Right lobe of liver (tissue), 4 donors: Measurements from ENCODE around the gene TCF4.

Experiments
- CTCF ChIP-seq, 4 donors: fragments of 200-600 bp in 3 of 4; fragments of 450-650 bp in 1 of 4; IDR thresholded peaks; one replicate each; pipeline versions ENCODE4 v1.5.1 to v1.8.0; 2016 to 2022; ENCODE audit warnings: antibody characterized with exemption in 4 of 4, mild to moderate bottlenecking in 2 of 4
- POLR2A ChIP-seq: fragments of 450-650 bp; IDR thresholded peaks from one replicate; pipeline ENCODE4 v1.6.1; 2017; ENCODE audit warnings: antibody characterized with exemption, mild to moderate bottlenecking
- donor health status: DM: no; HTN: no; CAD: no.
- donor health status: DM: no; HTN: no; CAD: no.
- donor health status: DM: no; HTN: yes; CAD: no.

- TF ChIP-seq CTCF (IDR thresholded peaks at IDR 0.05) (no peak), POLR2A (no peak)
Observed at GRCh38 chr18:55582325-55582724, 5.7 kb downstream of the TCF4 start.
